Thyroid gland (tissue), 4 donors: ENCODE data around the gene HK1. TPM values are rescaled to one million over a fixed set of nuclear protein-coding genes. Genes with fewer than 3 reads are reported as not detected.

Source experiments
- DNase-seq, 2 donors: peaks; one replicate each; pipeline ENCODE4 v3.0.0-alpha.2; 2019
- H3K27ac ChIP-seq, 3 donors: fragments of 200-600 bp; sonication (generic); 1 replicate in 2 of 3; 2 replicates in 1 of 3; pipeline ENCODE4 v1.5.1; 2016 to 2019; ENCODE audit warnings: mild to moderate bottlenecking in 1 of 3, moderate library complexity in 1 of 3
- H3K27me3 ChIP-seq: fragments of 200-600 bp; sonication (generic); one replicate; pipeline ENCODE4 v1.5.1; 2019
- H3K36me3 ChIP-seq, 2 donors: fragments of 200-600 bp; sonication (generic); one replicate each; pipeline ENCODE4 v1.5.1; 2016 to 2019
- H3K4me1 ChIP-seq, 2 donors: fragments of 200-600 bp; sonication (generic); one replicate each; pipeline ENCODE4 v1.5.1; 2017 to 2019
- H3K4me3 ChIP-seq, 3 donors: fragments of 200-600 bp; sonication (generic); replicated peaks in 1 of 3; 1 replicate in 2 of 3; 2 replicates in 1 of 3; pipeline ENCODE4 v1.5.1; 2016; ENCODE audit warnings: mild to moderate bottlenecking in 1 of 3
- H3K9me3 ChIP-seq: fragments of 200-600 bp; sonication (generic); one replicate; pipeline ENCODE4 v1.5.1; 2017
- CTCF ChIP-seq, 6 experiments: fragments of 200-600 bp in 3 of 6; fragments of 450-650 bp in 3 of 6; sonication (generic) in 3 of 6; IDR thresholded peaks; one replicate each; pipeline ENCODE4 v1.5.1; 2016 to 2019; ENCODE audit warnings: antibody characterized with exemption in 6 of 6, mild to moderate bottlenecking in 2 of 6, inconsistent platforms in 1 of 6, moderate library complexity in 1 of 6
- POLR2A ChIP-seq, 2 donors: fragments of 450-650 bp; IDR thresholded peaks; one replicate each; pipeline ENCODE4 v1.6.1; 2017; ENCODE audit warnings: antibody characterized with exemption in 2 of 2, mild to moderate bottlenecking in 2 of 2, moderate library complexity in 1 of 2
- WGBS, 2 donors: methylation state at CpG; one replicate each; pipeline ENCODE4 v1.1.5; 2017; 5-methylcytosine and 5-hydroxymethylcytosine counted together
- intact Hi-C: fragments of 100-400 bp; cut with DNase I; formaldehyde crosslinking; loops from one replicate; pipeline ENCODE4 v1.15.1; 2023
- total RNA-seq, 4 donors: library from RNA; depleted of rRNA; stranded (reverse); fragments of >200 nt; gene quantifications; one replicate each; pipeline ENCODE4 v1.2.3, GENCODE V29; 2016

Gene HK1
- total RNA-seq, 4 donors from 2014 or later, result 106 to 231 (median 189) TPM

- no peak for DNase-seq
- WGBS, 2 donors, result 89 to 97% methylated on average over 3 of the region's 3 CpGs
- Histone ChIP-seq H3K9me3 (no peaks in the 10 kb centered on the region), H3K4me3 (no peak overlapping the region), H3K27me3 (no peaks in the 10 kb centered on the region), H3K4me1 (peaks cover 7 to 14% of the 10 kb centered on the region in 2 donors), H3K27ac (no peak overlapping the region), H3K36me3 (no peaks in the 10 kb centered on the region)
- intact Hi-C loops, result loop anchor here (5.0 kb wide), 1 partner anchor 77 kb away; no protein-coding TSS in a partner anchor
- TF ChIP-seq POLR2A (IDR thresholded peaks at IDR 0.05) (no peak), CTCF (IDR thresholded peaks at IDR 0.05) (no peak)
Observed at GRCh38 chr10:69315100-69315542, 36.8 kb downstream of the HK1 start.

- 81 to 84% methylated on average over 6 of the region's 6 CpGs for WGBS, 2 donors
- DNase-seq, result no peak
- no peak overlapping the region for H3K27ac ChIP-seq
- H3K4me3 ChIP-seq, result no peak overlapping the region
- TF ChIP-seq POLR2A (IDR thresholded peaks at IDR 0.05) (no peak), CTCF (IDR thresholded peaks at IDR 0.05) (no peak)
- H3K9me3 ChIP-seq, result no peaks in the 10 kb centered on the region
- no peaks in the 10 kb centered on the region for H3K27me3 ChIP-seq
- intact Hi-C loops, result loop anchor here (2.0 to 5.0 kb wide), 2 partner anchors 77 kb away; no protein-coding TSS in a partner anchor
- no peaks in the 10 kb centered on the region for H3K36me3 ChIP-seq
- H3K4me1 ChIP-seq, result peaks cover 14 to 21% of the 10 kb centered on the region in 2 donors
Observed at GRCh38 chr10:69315610-69316312, 37.5 kb downstream of the HK1 start.

- H3K36me3 ChIP-seq, result no peaks in the 10 kb centered on the region
- DNase-seq, result peak in 1 of 2 donors; percentile 11
- H3K27me3 ChIP-seq, result no peaks in the 10 kb centered on the region
- H3K27ac ChIP-seq, result peak overlapping the region in 2 of 3 donors; percentile 88 to 95
- H3K4me1 ChIP-seq, result peaks cover 21 to 28% of the 10 kb centered on the region in 2 donors
- no peak for TF ChIP-seq CTCF (IDR thresholded peaks at IDR 0.05)
- no peak for TF ChIP-seq POLR2A (IDR thresholded peaks at IDR 0.05)
- H3K4me3 ChIP-seq, result no peak overlapping the region
- WGBS, 2 donors, result 86 to 89% methylated on average over 6 of the region's 6 CpGs
- no peaks in the 10 kb centered on the region for H3K9me3 ChIP-seq
- intact Hi-C loops, result loop anchor here (2.0 to 5.0 kb wide), 2 partner anchors 76 to 78 kb away; no protein-coding TSS in a partner anchor
Observed at GRCh38 chr10:69316313-69317059, 38.2 kb downstream of the HK1 start.

- no peaks in the 10 kb centered on the region for H3K9me3 ChIP-seq
- WGBS, 2 donors, result 92 to 98% methylated on average over 3 of the region's 3 CpGs
- no peak overlapping the region for H3K4me3 ChIP-seq
- peak overlapping the region; percentile 85 to 95 (median 88) for H3K27ac ChIP-seq
- H3K36me3 ChIP-seq, result no peaks in the 10 kb centered on the region
- intact Hi-C loops, result loop anchor here (2.0 to 5.0 kb wide), 2 partner anchors 75 to 78 kb away; no protein-coding TSS in a partner anchor
- TF ChIP-seq POLR2A (IDR thresholded peaks at IDR 0.05), result no peak
- no peak for TF ChIP-seq CTCF (IDR thresholded peaks at IDR 0.05)
- H3K4me1 ChIP-seq, result peaks cover 26 to 35% of the 10 kb centered on the region in 2 donors
- no peaks in the 10 kb centered on the region for H3K27me3 ChIP-seq
- no peak for DNase-seq
Observed at GRCh38 chr10:69317175-69317604, 38.9 kb downstream of the HK1 start.
